SK-N-SH (cell line): ENCODE results near the gene POP5.

Experiments used
- POLR2AphosphoS5 ChIP-seq: IDR thresholded peaks from 2 replicates; pipeline ENCODE4 v1.6.1; 2012; ENCODE audit warnings: low read depth, low read length
- RAD21 ChIP-seq: IDR thresholded peaks from 2 replicates; pipeline ENCODE4 v1.6.1; 2012; ENCODE audit warnings: mild to moderate bottlenecking, low read length
- TAF1 ChIP-seq: IDR thresholded peaks from 2 replicates; pipeline ENCODE4 v1.6.1; 2012; ENCODE audit warnings: low read depth, mild to moderate bottlenecking, low read length, moderate library complexity, borderline replicate concordance
- TCF12 ChIP-seq: IDR thresholded peaks from 2 replicates; pipeline ENCODE4 v1.4.0; 2012
- TEAD4 ChIP-seq: IDR thresholded peaks from 2 replicates; pipeline ENCODE4 v1.4.0; 2012; ENCODE audit warnings: mild to moderate bottlenecking, borderline replicate concordance; ENCODE audit not compliant: insufficient read depth
- USF2 ChIP-seq: fragments of 150-350 bp; IDR thresholded peaks from 2 replicates; pipeline ENCODE4 v1.6.1; 2017; ENCODE audit warnings: antibody characterized with exemption, low read length, low read depth, borderline replicate concordance
- YY1 ChIP-seq: IDR thresholded peaks from 2 replicates; pipeline ENCODE4 v1.4.0; 2012; ENCODE audit warnings: low read depth, mild to moderate bottlenecking
- TF ChIP-seq, protein P1 (sequence below): fragments of 200-600 bp; sonication (generic); IDR thresholded peaks from 2 replicates; pipeline ENCODE4 v1.6.1; 2017; ENCODE audit warnings: antibody characterized with exemption, mild to moderate bottlenecking, moderate library complexity
- TF ChIP-seq, protein P2 (sequence below): IDR thresholded peaks from 2 replicates; pipeline ENCODE4 v1.4.0; 2012; ENCODE audit warnings: low read depth

DNA sequence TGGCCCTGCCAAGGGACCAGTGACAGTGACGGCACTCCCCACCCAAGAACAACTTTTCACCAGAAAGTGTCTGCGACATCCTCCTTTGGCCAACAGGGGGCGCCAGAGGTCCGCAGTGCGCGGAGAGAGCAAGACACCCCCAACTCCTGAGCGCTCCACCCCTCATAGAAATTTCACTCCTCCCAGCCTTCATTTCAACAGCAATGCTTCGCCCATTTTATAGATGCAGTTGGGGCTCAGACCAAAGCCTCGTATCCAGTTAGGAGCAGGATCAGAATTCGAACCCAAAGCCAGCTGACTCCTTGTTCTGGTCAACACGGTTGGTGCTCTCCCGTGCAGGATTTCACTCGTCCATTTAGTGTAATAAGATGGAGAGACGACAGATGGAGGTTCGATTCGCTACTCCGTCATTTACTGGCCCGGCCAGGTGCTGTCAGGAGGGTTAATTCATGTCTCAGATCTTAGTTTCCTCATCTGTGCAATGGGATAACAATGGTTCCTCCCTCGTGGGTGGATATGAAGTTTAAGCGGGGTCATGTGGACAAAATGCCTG, 2.4 kb upstream of the POP5 start:
- TF ChIP-seq POLR2AphosphoS5, result no peak
- TF ChIP-seq TAF1, result no peak
- peak; percentile 88 for TF ChIP-seq RAD21
- TF ChIP-seq, protein P1, sequence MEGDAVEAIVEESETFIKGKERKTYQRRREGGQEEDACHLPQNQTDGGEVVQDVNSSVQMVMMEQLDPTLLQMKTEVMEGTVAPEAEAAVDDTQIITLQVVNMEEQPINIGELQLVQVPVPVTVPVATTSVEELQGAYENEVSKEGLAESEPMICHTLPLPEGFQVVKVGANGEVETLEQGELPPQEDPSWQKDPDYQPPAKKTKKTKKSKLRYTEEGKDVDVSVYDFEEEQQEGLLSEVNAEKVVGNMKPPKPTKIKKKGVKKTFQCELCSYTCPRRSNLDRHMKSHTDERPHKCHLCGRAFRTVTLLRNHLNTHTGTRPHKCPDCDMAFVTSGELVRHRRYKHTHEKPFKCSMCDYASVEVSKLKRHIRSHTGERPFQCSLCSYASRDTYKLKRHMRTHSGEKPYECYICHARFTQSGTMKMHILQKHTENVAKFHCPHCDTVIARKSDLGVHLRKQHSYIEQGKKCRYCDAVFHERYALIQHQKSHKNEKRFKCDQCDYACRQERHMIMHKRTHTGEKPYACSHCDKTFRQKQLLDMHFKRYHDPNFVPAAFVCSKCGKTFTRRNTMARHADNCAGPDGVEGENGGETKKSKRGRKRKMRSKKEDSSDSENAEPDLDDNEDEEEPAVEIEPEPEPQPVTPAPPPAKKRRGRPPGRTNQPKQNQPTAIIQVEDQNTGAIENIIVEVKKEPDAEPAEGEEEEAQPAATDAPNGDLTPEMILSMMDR, result peak; percentile 97
- TF ChIP-seq TEAD4, result no peak
- TF ChIP-seq TCF12, result no peak
- TF ChIP-seq, protein P2, sequence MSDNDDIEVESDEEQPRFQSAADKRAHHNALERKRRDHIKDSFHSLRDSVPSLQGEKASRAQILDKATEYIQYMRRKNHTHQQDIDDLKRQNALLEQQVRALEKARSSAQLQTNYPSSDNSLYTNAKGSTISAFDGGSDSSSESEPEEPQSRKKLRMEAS, result no peak
- no peak for TF ChIP-seq YY1
- TF ChIP-seq USF2, result no peak
